GM18951 (cell line): ENCODE measurements around the gene TMUB2.
"Not testable (repeated sequence)": the region's sequence is repeated elsewhere in the genome, so short reads cannot be mapped to it uniquely, and the experiment has no call there.

Experiments used
- POLR2A ChIP-seq: IDR thresholded peaks from 4 replicates; pipeline ENCODE4 v1.6.1; 2011; ENCODE audit warnings: mild to moderate bottlenecking; ENCODE audit not compliant: insufficient read length, insufficient read depth; ENCODE audit errors: extremely low read depth
- in situ Hi-C: fragments of 300-500 bp; cut with MboI; formaldehyde crosslinking; loops from one replicate; pipeline ENCODE4 v1.12.0; 2022; ENCODE audit warnings: low sequenced_read_pairs, mixed read lengths, inconsistent platforms; ENCODE audit not compliant: unreplicated experiment

The TMUB2 gene

GRCh38 chr17:44186307-44187130 lies at the start of gene TMUB2:
TSS of gene TMUB2 (plus strand) at chr17:44186972. CDS start at chr17:44187709, 737 bp downstream.
- peak; percentile 93 for TF ChIP-seq POLR2A
- in situ Hi-C loops = no loop called here

GRCh38 chr17:44137891-44138709 lies 48.7 kb upstream of the TMUB2 start:
- in situ Hi-C loops = no loop called here
- no peak for TF ChIP-seq POLR2A

- in situ Hi-C loops = not testable (repeated sequence)
Observed at GRCh38 chr17:44143921-44144320, 42.9 kb upstream of the TMUB2 start.

GRCh38 chr17:44144966-44145739 lies 41.6 kb upstream of the TMUB2 start:
- in situ Hi-C loops = no loop called here
- no peak for TF ChIP-seq POLR2A

- TF ChIP-seq POLR2A = no peak
- in situ Hi-C loops = no loop called here
Observed at GRCh38 chr17:44146375-44147346, 40.1 kb upstream of the TMUB2 start.

GRCh38 chr17:44147812-44148211 lies 39.0 kb upstream of the TMUB2 start:
- in situ Hi-C loops = no loop called here
- TF ChIP-seq POLR2A = no peak

- in situ Hi-C loops = not testable (repeated sequence)
Observed at GRCh38 chr17:44149066-44149465, 37.7 kb upstream of the TMUB2 start.

- no peak for TF ChIP-seq POLR2A
- in situ Hi-C loops = no loop called here
Observed at GRCh38 chr17:44149750-44150329, 36.9 kb upstream of the TMUB2 start.

- in situ Hi-C loops = no loop called here
- no peak for TF ChIP-seq POLR2A
Observed at GRCh38 chr17:44152875-44153274, 33.9 kb upstream of the TMUB2 start.

GRCh38 chr17:44155488-44155887 lies 31.3 kb upstream of the TMUB2 start:
- in situ Hi-C loops = no loop called here
- TF ChIP-seq POLR2A = no peak

GRCh38 chr17:44159519-44160210 lies 27.1 kb upstream of the TMUB2 start:
- in situ Hi-C loops = no loop called here
- no peak for TF ChIP-seq POLR2A
